HepG2 (cell line): ENCODE measurements around the gene RNF114. TPM values are rescaled to one million over a fixed set of nuclear protein-coding genes. Genes with fewer than 3 reads are reported as not detected.

Experiments
- ARNT ChIP-seq: fragments of 450-650 bp; IDR thresholded peaks from 2 replicates; pipeline ENCODE4 v1.6.1; 2017
- FOXC1 ChIP-seq: sonication (generic); formaldehyde crosslinking; IDR thresholded peaks from 2 replicates; pipeline ENCODE4 v1.8.0; 2022; ENCODE audit warnings: mild to moderate bottlenecking, missing genetic modification reagents, borderline replicate concordance
- GLI4 ChIP-seq: sonication (generic); formaldehyde crosslinking; IDR thresholded peaks from 2 replicates; pipeline ENCODE4 v1.5.1; 2020; ENCODE audit warnings: missing genetic modification reagents, mild to moderate bottlenecking, moderate library complexity, borderline replicate concordance
- HNRNPL ChIP-seq: fragments of 200-400 bp; formaldehyde crosslinking; IDR thresholded peaks from 2 replicates; pipeline ENCODE4 v1.6.1; 2017; ENCODE audit warnings: mild to moderate bottlenecking, low read depth, low read length
- MLLT10 ChIP-seq: sonication (generic); formaldehyde crosslinking; IDR thresholded peaks from 2 replicates; pipeline ENCODE4 v1.4.0; 2020; ENCODE audit warnings: missing genetic modification reagents
- NRL ChIP-seq: sonication (generic); formaldehyde crosslinking; IDR thresholded peaks from 2 replicates; pipeline ENCODE4 v1.5.0; 2020; ENCODE audit warnings: missing genetic modification reagents, mild to moderate bottlenecking, moderate library complexity, borderline replicate concordance
- PHB2 ChIP-seq: fragments of 450-650 bp; IDR thresholded peaks from 2 replicates; pipeline ENCODE4 v1.6.1; 2018; ENCODE audit not compliant: partially characterized antibody
- PLRG1 ChIP-seq: fragments of 450-650 bp; conservative IDR thresholded peaks from 2 replicates; pipeline ENCODE4 v1.6.1; 2016
- RARA ChIP-seq: IDR thresholded peaks from 2 replicates; pipeline ENCODE4 v1.6.1; 2016; ENCODE audit warnings: missing genetic modification reagents, missing compliant biosample characterization
- SATB2 ChIP-seq: sonication (generic); formaldehyde crosslinking; IDR thresholded peaks from 2 replicates; pipeline ENCODE4 v1.5.0; 2020; ENCODE audit warnings: missing genetic modification reagents
- SP5 ChIP-seq: IDR thresholded peaks from 2 replicates; pipeline ENCODE4 v1.6.1; 2016; ENCODE audit warnings: low read depth, borderline replicate concordance
- ZBTB21 ChIP-seq: sonication (generic); formaldehyde crosslinking; IDR thresholded peaks from 2 replicates; pipeline ENCODE4 v1.4.0; 2020; ENCODE audit warnings: missing genetic modification reagents
- ZBTB46 ChIP-seq: sonication (generic); formaldehyde crosslinking; IDR thresholded peaks from 2 replicates; pipeline ENCODE4 v1.4.0; 2020; ENCODE audit warnings: mild to moderate bottlenecking, missing genetic modification reagents, borderline replicate concordance
- ZFP90 ChIP-seq: sonication (generic); formaldehyde crosslinking; IDR thresholded peaks from 2 replicates; pipeline ENCODE4 v1.8.0; 2022; ENCODE audit warnings: missing genetic modification reagents, mild to moderate bottlenecking, inconsistent platforms, borderline replicate concordance
- ZFYVE20 ChIP-seq: sonication (generic); formaldehyde crosslinking; IDR thresholded peaks from 2 replicates; pipeline ENCODE4 v1.8.0; 2023; ENCODE audit warnings: low read depth, mild to moderate bottlenecking, moderate library complexity, missing genetic modification reagents, borderline replicate concordance
- ZNF121 ChIP-seq: sonication (generic); formaldehyde crosslinking; IDR thresholded peaks from 2 replicates; pipeline ENCODE4 v1.5.0; 2020; ENCODE audit warnings: mild to moderate bottlenecking, missing genetic modification reagents
- ZNF274 ChIP-seq: sonication (generic); formaldehyde crosslinking; IDR thresholded peaks from 2 replicates; pipeline ENCODE4 v1.5.1; 2020; ENCODE audit warnings: mild to moderate bottlenecking, missing genetic modification reagents
- ZNF331 ChIP-seq: sonication (generic); formaldehyde crosslinking; IDR thresholded peaks from 2 replicates; pipeline ENCODE4 v1.4.0; 2020; ENCODE audit warnings: missing genetic modification reagents
- polyA plus RNA-seq, 8 experiments: library from polyadenylated mRNA; depleted of rRNA in 3 of 8; stranded (reverse) in 7 of 8; unstranded in 1 of 8; fragments of >200 nt; fragmentation: Illumina TruSeq in 4 of 8; extraction: Trizol in 4 of 8; gene quantifications; 2 replicates each; pipeline versions ENCODE4 v1.2.1 to v1.2.3, GENCODE V29; 2011 to 2016; ENCODE audit warnings: low read depth in 4 of 8, missing spikeins in 1 of 8, mixed read lengths in 1 of 8; ENCODE audit not compliant: insufficient read depth in 1 of 8
- total RNA-seq, 5 experiments: library from RNA; depleted of rRNA; stranded (reverse); fragments of >200 nt; fragmentation: Illumina TruSeq; extraction: Trizol; gene quantifications; 2 replicates each; pipeline ENCODE4 v1.2.3, GENCODE V29; 2016; ENCODE audit warnings: low read depth in 1 of 5
- TF ChIP-seq, protein P1 (sequence below): sonication (generic); formaldehyde crosslinking; IDR thresholded peaks from 2 replicates; pipeline ENCODE4 v1.5.0; 2020; ENCODE audit warnings: mild to moderate bottlenecking, missing genetic modification reagents
- TF ChIP-seq, protein P2 (sequence below): sonication (generic); formaldehyde crosslinking; IDR thresholded peaks from 2 replicates; pipeline ENCODE4 v1.4.0; 2020; ENCODE audit warnings: missing genetic modification reagents, borderline replicate concordance

RNF114 gene
- total and polyA plus RNA-seq, 2 of the 13 experiments (the other 11 are each of a cell fraction or from before 2014, with no cell fraction given): 119 to 126 TPM

- TF ChIP-seq ZBTB46 (CRISPR knock-in tag) (no peak; the same call in 1 of the 2 replicates), SATB2 (CRISPR knock-in tag) (no peak), ZNF274 (CRISPR knock-in tag) (no peak), MLLT10 (CRISPR knock-in tag) (no peak), SP5 (CRISPR knock-in tag) (no peak), ZFYVE20 (CRISPR knock-in tag) (no peak), ZBTB21 (CRISPR knock-in tag) (no peak), ZNF331 (no peak), RARA (CRISPR knock-in tag) (no peak), ZNF121 (CRISPR knock-in tag) (no peak), FOXC1 (CRISPR knock-in tag) (no peak), NRL (CRISPR knock-in tag) (no peak), PHB2 (no peak), PLRG1 (no peak), ZFP90 (CRISPR knock-in tag) (no peak), HNRNPL (0 out of 2 replicates have a peak, but pooled peaks have one; percentile 45), ARNT (no peak), GLI4 (CRISPR knock-in tag) (no peak; the same call in 1 of the 2 replicates)
- TF ChIP-seq, protein P1, sequence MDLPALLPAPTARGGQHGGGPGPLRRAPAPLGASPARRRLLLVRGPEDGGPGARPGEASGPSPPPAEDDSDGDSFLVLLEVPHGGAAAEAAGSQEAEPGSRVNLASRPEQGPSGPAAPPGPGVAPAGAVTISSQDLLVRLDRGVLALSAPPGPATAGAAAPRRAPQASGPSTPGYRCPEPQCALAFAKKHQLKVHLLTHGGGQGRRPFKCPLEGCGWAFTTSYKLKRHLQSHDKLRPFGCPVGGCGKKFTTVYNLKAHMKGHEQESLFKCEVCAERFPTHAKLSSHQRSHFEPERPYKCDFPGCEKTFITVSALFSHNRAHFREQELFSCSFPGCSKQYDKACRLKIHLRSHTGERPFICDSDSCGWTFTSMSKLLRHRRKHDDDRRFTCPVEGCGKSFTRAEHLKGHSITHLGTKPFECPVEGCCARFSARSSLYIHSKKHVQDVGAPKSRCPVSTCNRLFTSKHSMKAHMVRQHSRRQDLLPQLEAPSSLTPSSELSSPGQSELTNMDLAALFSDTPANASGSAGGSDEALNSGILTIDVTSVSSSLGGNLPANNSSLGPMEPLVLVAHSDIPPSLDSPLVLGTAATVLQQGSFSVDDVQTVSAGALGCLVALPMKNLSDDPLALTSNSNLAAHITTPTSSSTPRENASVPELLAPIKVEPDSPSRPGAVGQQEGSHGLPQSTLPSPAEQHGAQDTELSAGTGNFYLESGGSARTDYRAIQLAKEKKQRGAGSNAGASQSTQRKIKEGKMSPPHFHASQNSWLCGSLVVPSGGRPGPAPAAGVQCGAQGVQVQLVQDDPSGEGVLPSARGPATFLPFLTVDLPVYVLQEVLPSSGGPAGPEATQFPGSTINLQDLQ (CRISPR knock-in tag): no peak
- TF ChIP-seq, protein P2, sequence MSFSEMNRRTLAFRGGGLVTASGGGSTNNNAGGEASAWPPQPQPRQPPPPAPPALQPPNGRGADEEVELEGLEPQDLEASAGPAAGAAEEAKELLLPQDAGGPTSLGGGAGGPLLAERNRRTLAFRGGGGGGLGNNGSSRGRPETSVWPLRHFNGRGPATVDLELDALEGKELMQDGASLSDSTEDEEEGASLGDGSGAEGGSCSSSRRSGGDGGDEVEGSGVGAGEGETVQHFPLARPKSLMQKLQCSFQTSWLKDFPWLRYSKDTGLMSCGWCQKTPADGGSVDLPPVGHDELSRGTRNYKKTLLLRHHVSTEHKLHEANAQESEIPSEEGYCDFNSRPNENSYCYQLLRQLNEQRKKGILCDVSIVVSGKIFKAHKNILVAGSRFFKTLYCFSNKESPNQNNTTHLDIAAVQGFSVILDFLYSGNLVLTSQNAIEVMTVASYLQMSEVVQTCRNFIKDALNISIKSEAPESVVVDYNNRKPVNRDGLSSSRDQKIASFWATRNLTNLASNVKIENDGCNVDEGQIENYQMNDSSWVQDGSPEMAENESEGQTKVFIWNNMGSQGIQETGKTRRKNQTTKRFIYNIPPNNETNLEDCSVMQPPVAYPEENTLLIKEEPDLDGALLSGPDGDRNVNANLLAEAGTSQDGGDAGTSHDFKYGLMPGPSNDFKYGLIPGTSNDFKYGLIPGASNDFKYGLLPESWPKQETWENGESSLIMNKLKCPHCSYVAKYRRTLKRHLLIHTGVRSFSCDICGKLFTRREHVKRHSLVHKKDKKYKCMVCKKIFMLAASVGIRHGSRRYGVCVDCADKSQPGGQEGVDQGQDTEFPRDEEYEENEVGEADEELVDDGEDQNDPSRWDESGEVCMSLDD (CRISPR knock-in tag): no peak
Measured at GRCh38 chr20:49983123-49983847, 47.1 kb downstream of the RNF114 start (continued).
